SH-SY5Y (cell line): ENCODE measurements around the gene ENKD1.

Experiments used
- GATA2 ChIP-seq: IDR thresholded peaks from 2 replicates; pipeline ENCODE4 v1.6.1; 2011; ENCODE audit warnings: mild to moderate bottlenecking, low read depth, low read length
- GATA3 ChIP-seq: IDR thresholded peaks from 2 replicates; pipeline ENCODE4 v1.6.1; 2011; ENCODE audit warnings: low read depth, mild to moderate bottlenecking, low read length, moderate library complexity

The ENKD1 gene, protein sequence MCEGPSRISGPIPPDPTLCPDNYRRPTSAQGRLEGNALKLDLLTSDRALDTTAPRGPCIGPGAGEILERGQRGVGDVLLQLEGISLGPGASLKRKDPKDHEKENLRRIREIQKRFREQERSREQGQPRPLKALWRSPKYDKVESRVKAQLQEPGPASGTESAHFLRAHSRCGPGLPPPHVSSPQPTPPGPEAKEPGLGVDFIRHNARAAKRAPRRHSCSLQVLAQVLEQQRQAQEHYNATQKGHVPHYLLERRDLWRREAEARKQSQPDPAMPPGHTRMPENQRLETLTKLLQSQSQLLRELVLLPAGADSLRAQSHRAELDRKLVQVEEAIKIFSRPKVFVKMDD

DNA sequence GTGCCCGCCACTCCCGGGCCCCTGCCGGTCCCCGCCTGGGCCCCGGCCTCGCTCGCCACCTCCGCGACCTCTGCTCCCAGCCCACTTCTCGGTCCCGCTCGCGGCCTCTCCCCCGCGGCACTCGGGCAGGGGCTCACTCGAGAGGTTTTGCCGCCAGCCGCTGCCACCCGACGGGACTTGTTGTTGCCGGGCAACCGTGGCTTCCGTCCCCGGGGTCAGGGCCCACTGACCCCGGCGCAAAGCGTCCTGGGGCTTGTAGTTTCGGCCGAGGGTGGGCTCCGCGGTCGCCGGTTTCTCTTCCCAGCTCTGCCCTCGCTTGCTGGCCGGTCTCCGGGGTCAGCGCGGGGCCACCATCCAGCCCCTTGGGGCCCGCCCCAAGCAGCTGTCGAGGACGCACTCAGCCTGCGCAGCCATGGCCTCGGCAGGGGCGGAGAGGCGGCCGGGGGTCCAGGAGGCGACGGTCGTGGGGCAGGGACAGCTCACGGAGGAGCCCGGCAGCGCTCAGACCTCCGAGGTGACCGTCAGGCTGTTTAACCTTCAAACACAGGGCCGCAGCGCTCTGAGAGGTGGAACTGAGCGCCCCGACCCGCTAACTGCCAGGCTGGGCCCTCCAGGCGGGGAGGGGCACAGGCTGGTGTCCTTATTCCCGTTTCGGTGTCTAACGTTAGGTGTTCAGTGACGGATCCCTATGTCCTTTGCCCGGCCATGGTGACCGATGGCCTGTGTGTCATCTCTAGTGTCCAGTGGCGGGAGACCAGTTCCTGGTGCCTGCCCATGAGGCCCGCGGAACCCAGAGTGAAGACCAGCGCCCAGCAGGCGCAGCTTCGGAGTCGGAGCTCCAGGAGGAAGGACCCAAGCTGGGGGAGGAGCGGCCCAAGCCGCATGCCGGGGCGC, at the start of gene ENKD1, which contains the start of gene C16orf86:
Gene ENKD1, minus strand, starts transcription at position 192 of the 894 bp plus-strand sequence. CDS start 308 bp downstream, outside the sequence.
Gene C16orf86, plus strand, starts transcription at position 256 of the 894 bp plus-strand sequence. Its CDS starts 157 bp downstream, at position 413.
- TF ChIP-seq GATA3: no peak
- TF ChIP-seq GATA2: no peak

DNA sequence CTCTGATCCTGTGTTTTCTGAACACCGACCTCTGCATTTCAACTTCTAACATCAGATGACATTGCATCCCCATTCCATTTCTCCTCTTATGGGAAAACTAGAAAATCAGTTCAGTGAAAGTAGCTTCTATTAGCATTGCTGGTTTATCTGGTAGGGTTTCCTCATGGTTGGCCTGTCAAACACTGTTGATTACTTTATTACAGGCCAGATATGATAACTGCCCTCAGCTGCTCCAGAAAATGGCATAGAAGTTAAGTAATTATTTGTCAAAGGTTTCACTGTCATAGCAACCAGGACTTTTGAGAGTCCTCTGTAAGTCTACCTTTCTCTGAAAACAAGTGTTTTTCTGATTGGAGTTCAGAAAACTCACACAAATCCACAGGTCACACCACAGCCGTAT, 49.5 kb upstream of the ENKD1 start:
- TF ChIP-seq GATA3 (no peak), GATA2 (no peak)

DNA sequence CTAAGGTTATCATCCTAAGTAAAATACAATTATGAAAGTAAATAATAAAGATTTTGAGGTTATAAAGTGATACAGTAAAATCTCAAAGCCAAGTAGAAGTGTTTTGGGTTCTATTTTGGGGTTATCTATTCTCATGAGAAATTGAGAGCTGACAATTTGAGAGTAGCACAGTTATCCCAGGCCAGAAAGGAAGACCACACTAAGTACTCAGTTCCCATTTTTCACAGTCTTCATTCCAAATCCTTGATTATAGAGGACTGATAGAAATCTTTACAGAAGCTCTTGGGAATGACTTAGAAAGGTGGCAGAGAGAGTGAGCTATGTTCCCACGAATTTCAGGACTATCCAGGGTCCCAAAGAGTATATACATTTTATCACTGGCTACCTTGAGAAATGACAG, 48.0 kb upstream of the ENKD1 start:
- no peak for TF ChIP-seq GATA3
- no peak for TF ChIP-seq GATA2

DNA sequence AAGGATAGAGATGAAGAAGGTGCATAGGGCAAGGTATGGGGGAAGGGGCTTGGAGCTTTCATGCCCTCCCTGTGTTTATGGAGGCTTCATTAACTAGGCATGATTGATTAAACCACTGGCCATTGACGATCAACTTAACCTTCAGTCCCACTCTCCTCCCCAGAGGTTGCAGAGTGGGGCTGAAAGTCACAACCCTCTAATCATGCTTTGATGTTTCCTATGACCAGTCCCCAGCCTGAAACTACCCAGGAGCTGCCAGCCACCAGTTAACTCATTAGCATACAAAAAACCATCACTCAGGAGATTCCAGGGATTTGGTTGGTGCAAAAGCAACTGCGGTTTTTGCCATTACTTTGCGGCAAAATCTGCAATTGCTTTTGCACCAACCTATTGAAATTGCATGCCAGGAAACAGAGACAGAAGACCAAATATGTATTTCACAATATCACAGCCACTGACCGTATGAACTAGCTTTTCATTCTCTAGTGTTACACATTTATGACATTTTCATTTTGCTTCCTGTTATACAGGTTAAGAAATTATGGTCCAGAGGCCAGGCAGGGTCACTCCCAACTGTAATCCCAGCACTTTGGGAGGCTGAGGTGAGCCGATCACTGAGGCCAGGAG, 47.2 kb upstream of the ENKD1 start:
- TF ChIP-seq GATA3: no peak
- TF ChIP-seq GATA2: no peak

DNA sequence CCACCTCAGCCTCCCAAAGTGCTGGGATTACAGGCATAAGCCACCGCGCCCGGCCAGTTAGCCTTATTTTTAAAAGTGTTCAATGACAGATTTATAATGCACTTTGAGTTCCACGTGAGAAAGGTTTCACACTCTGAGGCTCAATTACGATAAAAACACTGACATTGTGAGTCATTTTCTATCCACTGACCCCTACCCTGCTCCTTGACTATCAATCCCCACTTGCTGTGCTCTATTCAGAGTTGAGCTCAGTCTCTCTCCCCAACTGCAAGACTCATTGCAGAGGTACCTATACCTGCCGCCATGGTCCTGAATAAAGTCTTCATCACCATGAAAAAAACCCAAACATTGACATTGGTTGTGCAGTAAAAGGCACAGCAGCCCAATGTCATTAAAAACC, 44.1 kb upstream of the ENKD1 start:
- TF ChIP-seq GATA2: no peak

DNA sequence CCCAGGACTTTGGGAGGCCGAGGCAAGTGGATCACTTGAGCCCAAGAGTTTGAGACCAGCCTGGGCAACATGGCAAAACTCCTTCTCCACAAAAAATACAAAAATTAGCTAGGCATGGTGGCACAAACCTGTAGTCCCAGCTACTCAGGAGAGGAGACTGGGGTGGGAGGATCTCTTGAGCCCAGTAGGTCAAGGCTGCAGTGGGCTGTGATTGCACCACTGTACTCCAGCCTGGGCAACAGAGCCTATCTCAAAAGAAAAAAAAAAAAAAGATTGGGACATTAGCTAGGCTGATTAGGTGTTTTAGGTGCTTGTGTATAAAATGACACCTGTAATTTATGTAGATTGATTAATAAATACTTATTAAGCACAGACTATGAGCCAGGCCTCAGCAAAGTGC, 42.5 kb upstream of the ENKD1 start:
- TF ChIP-seq GATA2: no peak
- TF ChIP-seq GATA3: no peak

DNA sequence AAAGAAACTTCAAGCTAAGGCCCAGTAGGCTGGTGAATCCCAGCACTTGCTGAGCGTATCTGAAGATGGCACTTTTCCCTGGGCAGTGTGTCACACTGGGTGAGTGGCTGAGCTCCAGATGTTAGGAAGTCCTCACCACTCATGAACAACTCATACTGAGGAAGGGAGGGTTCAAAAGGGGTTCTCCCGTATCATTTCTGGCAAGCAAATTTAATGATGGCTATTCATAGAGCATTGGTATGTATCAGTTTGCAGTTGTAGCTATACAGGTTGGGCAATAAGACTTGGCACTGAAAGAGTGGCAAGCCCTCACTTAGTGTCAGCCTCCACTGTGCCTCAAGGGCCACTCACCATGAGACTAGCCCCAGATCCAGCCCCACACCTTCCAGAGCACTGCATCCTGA, 41.8 kb upstream of the ENKD1 start:
- TF ChIP-seq GATA2: no peak
- TF ChIP-seq GATA3: no peak

DNA sequence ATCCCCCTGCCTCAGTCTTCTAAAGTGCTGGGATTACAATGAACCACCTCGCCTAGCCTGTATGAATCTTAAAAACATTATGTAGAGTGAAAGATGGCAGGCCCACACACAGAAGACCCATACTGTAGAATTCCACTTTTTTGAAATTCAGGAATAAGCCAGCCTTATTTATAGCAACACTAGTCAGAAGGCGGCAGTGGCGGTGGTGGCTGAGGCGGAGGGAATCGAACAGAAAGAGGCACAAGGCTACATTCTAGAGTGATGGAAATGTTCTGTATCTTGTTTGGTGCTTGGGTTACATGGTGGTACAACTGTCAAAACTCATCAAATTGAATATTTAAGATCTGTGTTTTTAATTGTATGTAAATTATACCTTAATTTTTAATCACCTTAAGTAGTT, 41.2 kb upstream of the ENKD1 start:
- TF ChIP-seq GATA2: no peak
- TF ChIP-seq GATA3: no peak

DNA sequence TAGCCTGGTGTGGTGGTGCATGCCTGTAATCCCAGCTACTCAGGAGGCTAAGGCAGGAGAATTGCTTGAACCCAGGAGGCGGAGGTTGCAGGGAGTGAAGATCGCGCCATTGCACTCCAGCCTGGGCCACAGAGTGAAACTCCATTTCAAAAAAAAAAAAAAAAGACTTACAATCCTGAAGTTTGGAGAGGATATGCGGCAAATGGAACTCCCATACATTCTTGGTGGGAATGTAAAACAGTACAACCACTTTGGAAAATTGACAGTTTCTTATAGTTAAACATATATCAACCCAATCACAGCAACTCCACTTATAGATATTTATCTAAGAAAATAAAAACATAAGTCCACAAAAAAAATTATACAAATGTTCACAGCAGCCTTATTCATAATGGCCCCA, 40.7 kb upstream of the ENKD1 start:
- no peak for TF ChIP-seq GATA3
- no peak for TF ChIP-seq GATA2

DNA sequence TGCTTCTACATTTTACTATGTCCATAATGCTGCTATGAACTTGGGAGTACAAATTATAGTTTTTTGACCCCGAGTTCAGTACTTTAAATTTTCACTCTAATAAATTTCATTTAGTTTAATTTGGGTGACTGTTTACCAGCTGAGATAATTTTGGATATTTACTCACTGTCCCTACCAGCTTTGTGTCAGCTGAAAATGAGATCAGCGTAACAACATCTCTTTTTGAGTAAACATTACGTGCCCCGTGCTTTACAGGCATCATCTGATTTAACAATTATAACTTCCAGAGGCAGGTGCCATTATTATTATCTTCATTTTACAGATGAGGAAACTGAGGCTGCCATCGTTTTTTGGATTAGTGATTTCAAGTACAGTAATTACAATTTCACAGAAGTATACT, 37.6 kb upstream of the ENKD1 start:
- no peak for TF ChIP-seq GATA3
- TF ChIP-seq GATA2: no peak

DNA sequence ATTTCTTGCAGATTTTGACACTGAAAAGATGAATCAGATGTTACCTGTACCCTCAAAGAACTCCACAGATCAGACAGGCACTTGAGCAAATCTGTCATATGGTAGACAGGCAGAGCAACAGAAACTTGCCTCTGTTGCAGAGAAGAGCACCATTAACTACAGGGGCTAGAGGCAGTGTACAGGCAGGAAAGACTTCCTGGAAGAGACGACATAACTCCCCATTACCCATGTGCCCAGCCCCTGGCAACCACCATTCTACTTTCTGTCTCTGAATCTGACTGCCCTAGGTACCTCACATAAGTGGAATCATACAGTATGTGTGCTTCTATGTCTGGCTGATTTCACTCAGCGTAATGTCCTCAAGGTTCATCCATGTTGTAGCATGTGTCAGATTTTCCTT, 37.1 kb upstream of the ENKD1 start:
- TF ChIP-seq GATA3: no peak
- TF ChIP-seq GATA2: no peak

DNA sequence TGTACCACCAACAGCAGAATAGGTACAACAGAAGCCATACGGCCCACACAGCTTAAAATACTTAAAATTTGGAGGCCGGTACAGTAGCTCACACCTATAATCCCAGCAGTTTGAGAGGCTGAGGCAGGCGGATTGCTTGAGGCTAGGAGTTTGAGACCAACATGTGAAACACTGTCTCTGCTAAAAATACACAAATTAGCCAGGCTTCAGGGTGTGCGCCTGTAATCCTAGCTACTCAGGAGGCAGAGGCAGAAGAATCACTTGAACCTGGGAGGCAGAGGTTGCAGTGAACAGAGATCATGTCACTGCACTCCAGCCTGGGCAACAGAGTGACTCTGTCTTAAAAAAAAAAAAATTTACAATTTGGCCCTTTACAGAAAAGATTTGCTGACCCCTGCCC, 35.6 kb upstream of the ENKD1 start:
- TF ChIP-seq GATA3 (no peak), GATA2 (no peak)

DNA sequence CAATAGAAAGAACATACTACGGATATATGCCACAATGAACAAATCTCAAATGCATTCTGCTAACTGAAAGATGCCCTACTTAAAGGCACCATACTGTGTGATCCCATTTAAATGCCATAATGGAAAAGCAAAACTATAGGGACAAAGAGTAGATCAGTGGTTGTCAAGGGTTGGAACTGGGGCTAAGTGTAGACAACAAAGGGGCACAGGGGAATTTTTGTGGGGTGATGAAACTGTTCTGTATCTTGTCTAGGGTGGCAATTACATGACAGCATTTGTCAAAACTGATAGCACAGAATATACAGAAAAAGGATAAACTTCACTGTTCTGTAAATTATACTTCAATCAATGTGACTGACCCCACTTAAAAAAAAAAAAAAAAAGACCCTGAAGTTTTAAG, 34.9 kb upstream of the ENKD1 start:
- TF ChIP-seq GATA3 (no peak), GATA2 (no peak)

DNA sequence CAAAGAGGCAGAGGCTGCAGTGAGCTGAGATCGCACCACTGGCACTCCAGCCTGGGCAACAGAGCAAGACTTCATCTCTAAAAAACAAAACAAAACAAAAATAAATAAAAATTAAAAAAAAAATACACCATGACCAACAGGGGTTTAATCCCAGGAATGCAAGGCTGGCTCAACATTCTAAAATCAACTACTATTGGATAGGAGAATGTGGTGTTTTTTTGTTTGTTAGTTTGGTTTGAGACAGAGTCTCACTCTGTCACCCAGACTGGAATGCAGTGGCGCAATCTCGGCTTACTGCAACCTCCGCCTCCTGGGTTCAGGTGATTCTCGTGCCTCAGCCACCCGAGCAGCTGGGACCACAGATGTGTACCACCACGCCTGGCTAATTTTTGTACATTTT, 32.7 kb upstream of the ENKD1 start:
- TF ChIP-seq GATA2 (no peak), GATA3 (no peak)

DNA sequence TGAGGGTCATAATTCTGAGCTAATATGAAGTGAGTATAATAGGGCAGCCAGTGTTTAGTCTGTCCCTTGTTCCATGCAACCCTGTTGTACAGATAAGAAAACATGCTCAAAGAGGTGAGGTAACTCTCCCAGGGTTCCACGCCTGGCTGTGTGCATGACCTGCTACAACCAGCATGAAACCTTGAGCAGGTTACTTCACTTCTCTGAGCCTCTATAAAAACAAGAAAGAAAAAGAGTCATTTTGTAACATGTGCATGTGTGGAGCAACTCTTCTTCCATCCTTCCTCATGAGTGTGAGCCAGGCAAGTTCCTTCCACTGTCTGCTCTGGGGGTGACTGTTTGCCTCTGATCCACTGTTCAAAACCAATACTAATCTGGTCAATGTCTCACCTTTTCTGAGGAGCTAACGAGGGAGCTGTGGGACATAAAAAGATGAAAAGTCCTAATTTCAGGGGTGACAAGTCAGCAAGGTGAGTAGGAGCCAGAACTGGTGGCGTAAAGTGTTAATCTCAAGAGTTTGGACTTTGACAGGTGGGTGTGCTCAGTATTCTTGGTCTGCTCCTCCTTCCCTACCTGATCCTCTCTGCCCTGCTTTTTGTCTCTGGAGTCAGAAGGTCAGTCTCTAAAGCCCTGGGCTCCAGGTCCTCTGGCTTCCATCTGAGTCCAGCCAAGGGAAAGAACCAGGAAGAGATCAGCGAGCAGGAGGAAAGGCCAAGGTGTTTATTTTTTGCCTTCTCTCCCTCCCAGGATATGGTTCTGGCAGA, 31.1 kb upstream of the ENKD1 start:
- TF ChIP-seq GATA2 (no peak), GATA3 (no peak)
